OCI-LY3 (cell line): ENCODE data around the gene NELL2.

Experiments used
- H2AFZ ChIP-seq: fragments of 200-600, 300-600 bp; shearing (Covaris generic); 2 replicates; pipeline ENCODE4 v1.6.0; 2014; ENCODE audit warnings: antibody characterized with exemption, low read depth, low read length
- H3K27ac ChIP-seq: fragments of 200-600, 300-600 bp; sonication (generic); 2 replicates; pipeline ENCODE4 v1.5.1; 2014; ENCODE audit warnings: mild to moderate bottlenecking, low read length, moderate library complexity, mixed read lengths
- H3K27me3 ChIP-seq: fragments of 200-600, 300-600 bp; sonication (generic); 2 replicates; pipeline ENCODE4 v1.6.1; 2014; ENCODE audit warnings: low read depth, low read length, mixed read lengths
- H3K36me3 ChIP-seq: fragments of 200-600, 300-600 bp; sonication (generic); replicated peaks from 2 replicates; pipeline ENCODE3; 2014; ENCODE audit warnings: low read depth, low read length, mixed read lengths
- H3K4me1 ChIP-seq: fragments of 300-600, 200-600 bp; sonication (generic); 2 replicates; pipeline ENCODE4 v1.6.1; 2014; ENCODE audit warnings: low read length, mixed read lengths
- H3K4me2 ChIP-seq: fragments of 200-600, 300-600 bp; sonication (generic); 2 replicates; pipeline ENCODE4 v1.6.1; 2014; ENCODE audit warnings: low read length, mixed read lengths
- H3K4me3 ChIP-seq: fragments of 300-600, 200-600 bp; sonication (generic); 2 replicates; pipeline ENCODE4 v1.5.1; 2014; ENCODE audit warnings: antibody characterized with exemption, mild to moderate bottlenecking, low read length, moderate library complexity
- H3K79me2 ChIP-seq: fragments of 300-600, 200-600 bp; shearing (Covaris generic); 2 replicates; pipeline ENCODE4 v1.6.1; 2014; ENCODE audit warnings: mild to moderate bottlenecking, low read length, mixed read lengths
- H3K9ac ChIP-seq: fragments of 300-600, 200-600 bp; shearing (Covaris generic); 2 replicates; pipeline ENCODE4 v1.6.0; 2014; ENCODE audit warnings: mild to moderate bottlenecking, low read length, moderate library complexity
- H3K9me3 ChIP-seq: fragments of 200-600, 300-600 bp; shearing (Covaris generic); 2 replicates; pipeline ENCODE4 v1.6.1; 2014; ENCODE audit warnings: low read length, mixed read lengths; ENCODE audit not compliant: insufficient read depth
- H4K20me1 ChIP-seq: fragments of 200-600, 300-600 bp; sonication (generic); 2 replicates; pipeline ENCODE4 v1.6.1; 2016; ENCODE audit warnings: low read length, mixed read lengths; ENCODE audit not compliant: insufficient read depth
- EZH2phosphoT487 ChIP-seq: fragments of 200-600 bp; shearing (Covaris generic); IDR thresholded peaks from 2 replicates; pipeline ENCODE4 v1.6.1; 2018; ENCODE audit warnings: antibody characterized with exemption, mixed run types, low read depth
- TF ChIP-seq, protein P1 (sequence below): fragments of 200-600, 300-600 bp; sonication (generic); IDR thresholded peaks from 2 replicates; pipeline ENCODE4 v1.5.1; 2014; ENCODE audit warnings: antibody characterized with exemption, low read length, low read depth

Gene NELL2

DNA sequence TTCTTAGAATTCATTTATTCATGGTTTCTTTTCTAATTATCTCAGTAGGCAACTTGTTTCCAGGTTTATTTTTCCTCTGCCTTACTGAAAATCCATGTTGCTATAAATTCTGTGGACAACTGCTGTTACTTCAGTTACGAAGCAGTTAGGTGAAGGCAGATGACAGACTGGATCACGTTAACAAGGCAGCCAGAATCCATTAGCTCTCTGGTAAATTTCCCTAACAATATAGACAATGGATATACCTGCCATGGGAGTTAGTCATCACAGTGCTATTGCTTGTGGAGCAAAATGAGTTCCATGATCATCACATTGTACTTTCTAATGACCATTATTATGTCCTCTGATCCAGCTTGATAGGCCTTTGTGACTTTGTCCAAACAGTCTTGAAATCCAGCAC lies 291.5 kb downstream of the NELL2 start:
- H3K27me3 ChIP-seq = no peaks in the 10 kb centered on the region
- H2AFZ ChIP-seq = no peak overlapping the region
- no peaks in the 10 kb centered on the region for H3K79me2 ChIP-seq
- H3K4me2 ChIP-seq = no peak overlapping the region
- no peak overlapping the region for H3K9ac ChIP-seq
- no peaks in the 10 kb centered on the region for H3K36me3 ChIP-seq
- H4K20me1 ChIP-seq = no peaks in the 10 kb centered on the region
- H3K4me1 ChIP-seq = peaks cover 6% of the 10 kb centered on the region
- no peak overlapping the region for H3K27ac ChIP-seq
- no peaks in the 10 kb centered on the region for H3K9me3 ChIP-seq
- H3K4me3 ChIP-seq = no peak overlapping the region
- TF ChIP-seq EZH2phosphoT487 = no peak
- TF ChIP-seq, protein P1, sequence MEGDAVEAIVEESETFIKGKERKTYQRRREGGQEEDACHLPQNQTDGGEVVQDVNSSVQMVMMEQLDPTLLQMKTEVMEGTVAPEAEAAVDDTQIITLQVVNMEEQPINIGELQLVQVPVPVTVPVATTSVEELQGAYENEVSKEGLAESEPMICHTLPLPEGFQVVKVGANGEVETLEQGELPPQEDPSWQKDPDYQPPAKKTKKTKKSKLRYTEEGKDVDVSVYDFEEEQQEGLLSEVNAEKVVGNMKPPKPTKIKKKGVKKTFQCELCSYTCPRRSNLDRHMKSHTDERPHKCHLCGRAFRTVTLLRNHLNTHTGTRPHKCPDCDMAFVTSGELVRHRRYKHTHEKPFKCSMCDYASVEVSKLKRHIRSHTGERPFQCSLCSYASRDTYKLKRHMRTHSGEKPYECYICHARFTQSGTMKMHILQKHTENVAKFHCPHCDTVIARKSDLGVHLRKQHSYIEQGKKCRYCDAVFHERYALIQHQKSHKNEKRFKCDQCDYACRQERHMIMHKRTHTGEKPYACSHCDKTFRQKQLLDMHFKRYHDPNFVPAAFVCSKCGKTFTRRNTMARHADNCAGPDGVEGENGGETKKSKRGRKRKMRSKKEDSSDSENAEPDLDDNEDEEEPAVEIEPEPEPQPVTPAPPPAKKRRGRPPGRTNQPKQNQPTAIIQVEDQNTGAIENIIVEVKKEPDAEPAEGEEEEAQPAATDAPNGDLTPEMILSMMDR = no peak

DNA sequence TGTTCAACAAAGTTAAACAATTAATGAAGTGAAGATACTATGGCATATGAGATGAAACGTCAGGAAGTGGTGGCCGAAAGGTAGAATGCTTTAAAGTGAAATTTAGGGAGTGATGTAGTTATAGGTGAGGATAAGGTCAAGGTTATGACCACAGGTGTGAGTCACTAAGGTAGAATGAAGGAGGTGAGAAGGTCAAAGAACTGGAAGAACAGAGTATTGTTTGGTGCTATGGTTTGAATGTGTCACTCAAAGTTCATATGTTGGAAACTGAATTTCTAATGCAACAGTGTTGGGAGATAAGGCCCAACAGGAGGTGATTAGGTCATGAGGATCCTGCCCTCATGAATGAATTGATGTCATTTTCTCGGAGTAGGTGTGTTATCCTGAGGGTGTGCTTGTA lies 293.6 kb downstream of the NELL2 start:
- H3K27me3 ChIP-seq = no peaks in the 10 kb centered on the region
- no peaks in the 10 kb centered on the region for H4K20me1 ChIP-seq
- no peaks in the 10 kb centered on the region for H3K36me3 ChIP-seq
- no peak overlapping the region for H3K9ac ChIP-seq
- no peaks in the 10 kb centered on the region for H3K9me3 ChIP-seq
- no peak overlapping the region for H3K4me2 ChIP-seq
- H3K27ac ChIP-seq = no peak overlapping the region
- peaks cover 6% of the 10 kb centered on the region for H3K4me1 ChIP-seq
- no peaks in the 10 kb centered on the region for H3K79me2 ChIP-seq
- no peak overlapping the region for H2AFZ ChIP-seq
- H3K4me3 ChIP-seq = no peak overlapping the region
- TF ChIP-seq, protein P1 = no peak
- TF ChIP-seq EZH2phosphoT487 = no peak

DNA sequence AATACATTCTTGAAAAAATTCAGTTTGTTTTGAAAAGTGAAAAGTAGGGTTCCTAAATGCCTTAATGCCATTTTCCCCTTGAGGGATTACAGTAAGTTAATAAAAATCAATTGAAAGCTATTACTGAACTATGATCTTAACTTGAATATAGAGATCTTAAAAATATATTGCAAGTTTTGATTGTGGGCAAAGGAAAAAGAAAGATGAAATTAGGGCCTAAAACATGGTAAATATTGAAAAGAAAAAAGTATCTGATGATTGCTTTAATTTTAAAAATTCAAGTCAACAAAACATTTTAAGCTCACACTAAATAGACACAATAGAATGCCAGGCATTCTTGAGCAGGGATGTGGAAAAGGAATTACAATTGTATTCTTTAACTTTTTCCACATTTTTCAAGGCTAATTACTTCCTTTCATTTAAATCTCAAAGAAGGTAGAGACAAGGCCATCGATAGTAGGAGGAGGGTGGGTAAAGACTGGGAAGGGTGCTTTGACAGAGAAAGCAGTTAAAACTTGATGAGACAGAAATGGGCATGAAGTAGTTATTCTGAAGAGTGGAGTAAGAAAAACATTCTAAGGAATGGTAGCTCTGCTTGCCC lies 294.4 kb downstream of the NELL2 start:
- H3K27me3 ChIP-seq = no peaks in the 10 kb centered on the region
- H3K4me2 ChIP-seq = no peak overlapping the region
- no peaks in the 10 kb centered on the region for H3K79me2 ChIP-seq
- no peak overlapping the region for H3K9ac ChIP-seq
- no peak overlapping the region for H2AFZ ChIP-seq
- no peak overlapping the region for H3K27ac ChIP-seq
- no peak overlapping the region for H3K4me3 ChIP-seq
- peaks cover 6% of the 10 kb centered on the region for H3K4me1 ChIP-seq
- TF ChIP-seq, protein P1 = no peak
- TF ChIP-seq EZH2phosphoT487 = no peak
- H4K20me1 ChIP-seq = no peaks in the 10 kb centered on the region
- no peaks in the 10 kb centered on the region for H3K9me3 ChIP-seq
- H3K36me3 ChIP-seq = no peaks in the 10 kb centered on the region

DNA sequence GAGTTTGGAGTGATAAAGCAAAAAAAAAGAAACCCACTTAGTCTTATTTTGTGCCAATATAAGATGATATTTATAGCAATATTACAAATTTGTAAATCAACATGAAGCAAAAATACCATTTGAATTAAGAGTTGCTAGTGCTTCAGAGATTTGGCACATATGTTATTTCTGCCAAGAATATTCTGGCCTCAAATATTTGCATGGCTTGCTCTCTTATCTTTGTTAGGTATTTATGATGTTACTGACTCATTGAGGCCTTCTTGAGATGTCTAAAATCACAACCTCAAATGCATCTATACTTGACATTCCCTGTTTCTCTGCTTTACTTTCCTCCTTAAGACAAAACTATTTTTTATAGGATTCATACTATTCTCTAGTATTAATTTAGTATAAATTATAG lies 301.5 kb downstream of the NELL2 start:
- H3K36me3 ChIP-seq = no peaks in the 10 kb centered on the region
- no peak overlapping the region for H2AFZ ChIP-seq
- no peak overlapping the region for H3K9ac ChIP-seq
- no peaks in the 10 kb centered on the region for H3K27me3 ChIP-seq
- H3K4me1 ChIP-seq = no peaks in the 10 kb centered on the region; the same call in 1 of the 2 replicates
- no peak for TF ChIP-seq EZH2phosphoT487
- TF ChIP-seq, protein P1 = no peak
- no peak overlapping the region for H3K27ac ChIP-seq
- H4K20me1 ChIP-seq = no peaks in the 10 kb centered on the region
- no peak overlapping the region for H3K4me3 ChIP-seq
- no peak overlapping the region for H3K4me2 ChIP-seq
- H3K9me3 ChIP-seq = no peaks in the 10 kb centered on the region
- H3K79me2 ChIP-seq = no peaks in the 10 kb centered on the region
